Measurements from ENCODE around the gene HYDIN. TPM values are rescaled to one million over a fixed set of nuclear protein-coding genes. Genes with fewer than 3 reads are reported as not detected.

The HYDIN gene
- polyA plus RNA-seq, 2 of the 4 experiments (the other 2 are of a cell fraction) = 0.23 to 0.41 TPM

GRCh38 chr16:71254832-71255525 is 24.5 kb upstream of the HYDIN start (continued):
- TF ChIP-seq PHF8 (IDR thresholded peaks at IDR 0.05; ENCODE audit: borderline replicate concordance, low read depth) (no peak), ZC3H11A (IDR thresholded peaks at IDR 0.05) (no peak)

- H3K4me2 ChIP-seq = no peak overlapping the region
- no peak for TF ChIP-seq HDAC2 (IDR thresholded peaks at IDR 0.05)
- TF ChIP-seq MAX (IDR thresholded peaks at IDR 0.05) = no peak
- TF ChIP-seq RNF2 (IDR thresholded peaks at IDR 0.05; ENCODE audit: borderline replicate concordance, low read depth) = no peak
- TF ChIP-seq MAFK (IDR thresholded peaks at IDR 0.05; ENCODE audit: partially characterized antibody) = no peak
- no peak for TF ChIP-seq NR3C1 (IDR thresholded peaks at IDR 0.05)
- no peak for TF ChIP-seq ZNF302 (CRISPR knock-in tag; IDR thresholded peaks at IDR 0.05)
- no peak overlapping the region for H3K4me3 ChIP-seq
- H3K9me3 ChIP-seq = no peaks in the 10 kb centered on the region
- CTCF ChIA-PET = interaction anchor here (1.2 to 1.6 kb wide), 3 partner anchors 11 to 108 kb away, joined by 3 to 4 read pairs (median 3); partner anchors contain the start of gene CALB2
- ATAC-seq (no peak), FAIRE-seq (no peak), DNase-seq (ENCODE audit: low read depth in 1 of 2, low spot score in 1 of 2) (no peak)
- WGBS (ENCODE audit: missing lambda C conversion rate) = 29% methylated on average over 5 of the region's 5 CpGs
- no peaks in the 10 kb centered on the region for H3K4me1 ChIP-seq
- POLR2A ChIA-PET = no interaction called here
- no peak overlapping the region for H3K27ac ChIP-seq
Observed at GRCh38 chr16:71250461-71251235, 20.1 kb upstream of the HYDIN start.

DNA sequence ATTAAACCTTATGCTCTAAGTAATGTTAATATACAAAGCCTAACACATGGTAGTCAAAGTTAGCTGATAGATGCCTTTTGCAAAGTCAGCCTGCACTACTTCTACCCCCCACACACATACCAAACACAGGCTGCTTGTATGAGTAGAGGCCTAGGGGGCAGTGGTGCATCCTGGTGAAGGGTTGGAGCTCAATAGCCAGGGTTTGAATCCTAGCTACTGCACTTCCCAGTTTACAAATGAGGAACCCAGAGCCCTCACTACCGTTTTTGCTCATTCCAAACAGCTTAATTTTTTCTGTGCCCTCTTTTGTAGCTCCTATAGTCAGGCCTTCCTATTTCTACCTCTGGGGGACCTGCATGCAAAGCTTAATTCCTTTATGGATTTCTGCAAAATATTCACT is 18.9 kb upstream of the HYDIN start:
- TF ChIP-seq ZNF302 (CRISPR knock-in tag; IDR thresholded peaks at IDR 0.05) (no peak), HMGXB4 (CRISPR knock-in tag; IDR thresholded peaks at IDR 0.05; ENCODE audit: borderline replicate concordance) (no peak), BCL3 (IDR thresholded peaks at IDR 0.05) (no peak), RARB (CRISPR knock-in tag; IDR thresholded peaks at IDR 0.05) (no peak), ZC3H11A (IDR thresholded peaks at IDR 0.05) (no peak), SMC3 (IDR thresholded peaks at IDR 0.05) (no peak), HOXB13 (CRISPR knock-in tag; IDR thresholded peaks at IDR 0.05; ENCODE audit: low read depth) (no peak), JUNB (IDR thresholded peaks at IDR 0.05) (no peak)
- no peaks in the 10 kb centered on the region for H3K9me3 ChIP-seq
- ChIA-PET CTCF (interaction anchor here (1.2 to 1.6 kb wide), 4 partner anchors 10 to 110 kb away, joined by 3 to 4 read pairs (median 4); partner anchors contain the start of gene CALB2), POLR2A (no interaction called here)
- DNase-seq (ENCODE audit: low read depth in 1 of 2, low spot score in 1 of 2) (no peak), FAIRE-seq (no peak), ATAC-seq (no peak)
- 0% methylated on average over 1 of the region's 1 CpG for WGBS (ENCODE audit: missing lambda C conversion rate)
- H3K4me3 ChIP-seq = no peak overlapping the region
- no peak overlapping the region for H3K27ac ChIP-seq
- no peaks in the 10 kb centered on the region for H3K4me1 ChIP-seq
- H3K4me2 ChIP-seq = no peak overlapping the region

GRCh38 chr16:71247478-71247877 is 17.0 kb upstream of the HYDIN start:
- Histone ChIP-seq H3K9me3 (no peaks in the 10 kb centered on the region), H3K4me2 (no peak overlapping the region), H3K4me3 (no peak overlapping the region), H3K4me1 (no peaks in the 10 kb centered on the region), H3K27ac (no peak overlapping the region)
- TF ChIP-seq FOSL2 (IDR thresholded peaks at IDR 0.05) (no peak), FOSL2 (CRISPR knock-in tag; IDR thresholded peaks at IDR 0.05) (no peak), JUN (IDR thresholded peaks at IDR 0.05) (no peak), HMGXB4 (CRISPR knock-in tag; IDR thresholded peaks at IDR 0.05; ENCODE audit: borderline replicate concordance) (no peak), ZNF302 (CRISPR knock-in tag; IDR thresholded peaks at IDR 0.05) (no peak), HES2 (IDR thresholded peaks at IDR 0.05) (no peak), HOXB13 (CRISPR knock-in tag; IDR thresholded peaks at IDR 0.05; ENCODE audit: low read depth) (no peak), KDM1A (IDR thresholded peaks at IDR 0.05; ENCODE audit: low read depth) (no peak), NPAS2 (CRISPR knock-in tag; IDR thresholded peaks at IDR 0.05; ENCODE audit: borderline replicate concordance) (no peak), CBX8 (IDR thresholded peaks at IDR 0.05) (no peak), TFCP2L1 (CRISPR knock-in tag; IDR thresholded peaks at IDR 0.05) (no peak), HDAC2 (IDR thresholded peaks at IDR 0.05) (no peak), ZSCAN20 (CRISPR knock-in tag; IDR thresholded peaks at IDR 0.05) (no peak), EHMT2 (IDR thresholded peaks at IDR 0.05; ENCODE audit: low read depth) (no peak), SMC3 (IDR thresholded peaks at IDR 0.05) (no peak), HOXB5 (CRISPR knock-in tag; IDR thresholded peaks at IDR 0.05) (no peak), CHD2 (IDR thresholded peaks at IDR 0.05; ENCODE audit: low read length, partially characterized antibody) (no peak)
- FAIRE-seq = no peak
- WGBS (ENCODE audit: missing lambda C conversion rate) = 22% methylated on average over 7 of the region's 7 CpGs
- POLR2A ChIA-PET = no interaction called here
- ATAC-seq = no peak
- no peak for DNase-seq (ENCODE audit: low read depth in 1 of 2, low spot score in 1 of 2)
- CTCF ChIA-PET = interaction anchor here (0.7 to 1.0 kb wide), 2 partner anchors 60 to 318 kb away, joined by 3 to 4 read pairs; no protein-coding TSS in a partner anchor

Measured in A549 (cell line).